B cell (primary cell): ENCODE results near the gene ISM1. TPM values are rescaled to one million over a fixed set of nuclear protein-coding genes. Genes with fewer than 3 reads are reported as not detected.
A peak's percentile ranks its signal among the peaks of the same experiment; 100 is the strongest.

Source experiments
- ATAC-seq: fragments of 200-7000 bp; cut with Tn5 transposase; one replicate; pipeline ENCODE4 v1.10.0; 2021; ENCODE audit warnings: low read depth, mild to moderate bottlenecking, moderate number of reproducible peaks, moderate library complexity
- CTCF ChIA-PET: fragments of 350-600 bp; sonication (Branson Sonifier 250); formaldehyde crosslinking; loops from one replicate; lab custom pipeline; 2021; ENCODE audit warnings: antibody characterized with exemption, inconsistent platforms; lab: Charles Lee
- POLR2A ChIA-PET: fragments of 350-600 bp; sonication (Branson Sonifier 250); formaldehyde crosslinking; loops from one replicate; lab custom pipeline; 2021; ENCODE audit warnings: antibody characterized with exemption; lab: Charles Lee
- DNase-seq: peaks from one replicate; pipeline ENCODE4 v3.0.0; 2013
- H2AFZ ChIP-seq: 2 replicates; pipeline ENCODE4 v1.6.1; 2012; ENCODE audit warnings: mild to moderate bottlenecking, low read depth, low read length; ENCODE audit not compliant: insufficient read depth, poor library complexity, severe bottlenecking
- H3K27ac ChIP-seq, 2 donors: 1 replicate in 1 of 2; 2 replicates in 1 of 2; pipeline ENCODE4 v1.5.1; 2012 to 2013; ENCODE audit warnings: low read length in 2 of 2, mild to moderate bottlenecking in 2 of 2, moderate library complexity in 1 of 2
- H3K27me3 ChIP-seq, 4 experiments: fragments of 200-600 bp in 1 of 4; sonication (generic) in 1 of 4; replicated peaks in 1 of 4; 1 replicate in 2 of 4; 2 replicates in 2 of 4; pipeline versions ENCODE4 v1.6.1 to v1.7.0; 2013 to 2016; ENCODE audit warnings: low read length in 3 of 4, mild to moderate bottlenecking in 2 of 4, mixed read lengths in 1 of 4, moderate library complexity in 1 of 4; ENCODE audit not compliant: insufficient read depth in 4 of 4, control insufficient read depth in 3 of 4; ENCODE audit errors: control extremely low read depth in 1 of 4
- H3K36me3 ChIP-seq, 2 experiments: replicated peaks in 1 of 2; 1 replicate in 1 of 2; 2 replicates in 1 of 2; pipeline versions ENCODE4 v1.6.1 to v1.7.1; 2013; ENCODE audit warnings: low read length in 1 of 2; ENCODE audit not compliant: insufficient read depth in 2 of 2, control insufficient read depth in 1 of 2; ENCODE audit errors: control extremely low read depth in 1 of 2, extremely low read depth in 1 of 2
- H3K4me1 ChIP-seq, 2 donors: fragments of 200-600 bp in 1 of 2; sonication (generic) in 1 of 2; 1 replicate in 1 of 2; 2 replicates in 1 of 2; pipeline versions ENCODE4 v1.5.1 to v1.6.1; 2013 to 2017; ENCODE audit warnings: low read length in 2 of 2; ENCODE audit not compliant: control insufficient read depth in 2 of 2, insufficient read depth in 2 of 2
- H3K4me2 ChIP-seq: replicated peaks from 2 replicates; pipeline ENCODE3; 2012; ENCODE audit warnings: mild to moderate bottlenecking, low read depth, low read length; ENCODE audit not compliant: poor library complexity, severe bottlenecking
- H3K4me3 ChIP-seq, 5 experiments: fragments of 200-600 bp in 1 of 5; sonication (generic) in 1 of 5; 1 replicate in 3 of 5; 2 replicates in 2 of 5; pipeline versions ENCODE4 v1.5.1 to v1.7.0; 2011 to 2016; ENCODE audit warnings: low read length in 4 of 5, mild to moderate bottlenecking in 4 of 5, low read depth in 2 of 5, control low read depth in 1 of 5, moderate library complexity in 1 of 5; ENCODE audit not compliant: insufficient read depth in 1 of 5; ENCODE audit errors: control extremely low read depth in 1 of 5, extremely low read depth in 1 of 5
- H3K79me2 ChIP-seq: fragments of 200-600 bp; sonication (generic); one replicate; pipeline ENCODE4 v1.6.0; 2016; ENCODE audit warnings: low read length; ENCODE audit not compliant: control insufficient read depth, insufficient read depth
- H3K9ac ChIP-seq: fragments of 200-600 bp; sonication (generic); 2 replicates; pipeline ENCODE4 v1.6.1; 2017; ENCODE audit warnings: mild to moderate bottlenecking, low read length, moderate library complexity
- H3K9me3 ChIP-seq, 3 donors: one replicate each; pipeline versions ENCODE4 v1.6.1 to v1.7.1; 2013; ENCODE audit warnings: low read length in 2 of 3; ENCODE audit not compliant: control insufficient read depth in 2 of 3, insufficient read depth in 1 of 3; ENCODE audit errors: control extremely low read depth in 1 of 3
- H4K20me1 ChIP-seq: 2 replicates; pipeline ENCODE4 v1.6.0; 2012; ENCODE audit warnings: mild to moderate bottlenecking, low read length; ENCODE audit not compliant: insufficient read depth, control insufficient read depth, poor library complexity, severe bottlenecking
- H3K27ac Mint-ChIP-seq: one replicate; pipeline ENCODE4 v1.8.0; 2021; ENCODE audit warnings: mixed read lengths
- H3K27me3 Mint-ChIP-seq: one replicate; pipeline ENCODE4 v1.8.0; 2021; ENCODE audit warnings: mixed read lengths
- H3K4me1 Mint-ChIP-seq: one replicate; pipeline ENCODE4 v1.8.0; 2021; ENCODE audit warnings: mixed read lengths
- H3K4me3 Mint-ChIP-seq: one replicate; pipeline ENCODE4 v1.8.0; 2021; ENCODE audit warnings: mixed read lengths
- H3K9me3 Mint-ChIP-seq: one replicate; pipeline ENCODE4 v1.8.0; 2022; ENCODE audit warnings: mixed read lengths; ENCODE audit not compliant: insufficient read depth
- CTCF ChIP-seq: fragments of 200-600 bp; IDR thresholded peaks from one replicate; pipeline ENCODE4 v1.8.0; 2022; ENCODE audit warnings: antibody characterized with exemption, mild to moderate bottlenecking
- EZH2 ChIP-seq: IDR thresholded peaks from 2 replicates; pipeline ENCODE4 v1.6.1; 2012; ENCODE audit warnings: borderline replicate concordance, low read depth, mild to moderate bottlenecking, moderate library complexity, low read length; ENCODE audit not compliant: insufficient read depth, poor library complexity, severe bottlenecking
- WGBS: methylation state at CpG from one replicate; pipeline ENCODE4 v1.1.5; 2013; ENCODE audit warnings: missing lambda C conversion rate; ENCODE audit not compliant: insufficient coverage; 5-methylcytosine and 5-hydroxymethylcytosine counted together
- intact Hi-C: fragments of 100-400 bp; cut with micrococcal nuclease; formaldehyde crosslinking; loops from one replicate; pipeline ENCODE4 v1.10.0; 2022
- polyA plus RNA-seq: library from polyadenylated mRNA; depleted of rRNA; stranded (reverse); fragments of >200 nt; gene quantifications from 2 replicates; pipeline ENCODE4 v1.2.3, GENCODE V29; 2012
- total RNA-seq, 2 donors: library from RNA; stranded (reverse); fragments of 120-200 nt in 1 of 2; gene quantifications; 1 replicate in 1 of 2; 2 replicates in 1 of 2; pipeline versions ENCODE4 v1.2.3 to v1.2.4, GENCODE V29; 2013 to 2022

Gene ISM1
- total and polyA plus RNA-seq, 2 donors (not counting 1 experiment from before 2014, with no cell fraction given), result not detected

GRCh38 chr20:13216533-13216932 is 4.5 kb upstream of the ISM1 start:
- intact Hi-C loops, result no loop called here
- Histone ChIP-seq H3K36me3 (no peaks in the 10 kb centered on the region), H3K4me3 (no peak overlapping the region), H3K27me3 (peaks cover 0 to 33% (median 22%) of the 10 kb centered on the region in 4 experiments), H3K4me1 (peaks cover 10% of the 10 kb centered on the region in 2 donors), H3K79me2 (no peaks in the 10 kb centered on the region), H3K4me2 (no peak overlapping the region), H4K20me1 (no peaks in the 10 kb centered on the region), H3K9ac (no peak overlapping the region), H2AFZ (no peak overlapping the region), H3K27ac (no peak overlapping the region), H3K9me3 (peaks cover 0 to 6% (median 0%) of the 10 kb centered on the region in 3 donors)
- DNase-seq (no peak), ATAC-seq (no peak)
- TF ChIP-seq CTCF (no peak), EZH2 (no peak)
- Mint-ChIP-seq H3K4me1 (peaks cover 14% of the 10 kb centered on the region), H3K27ac (no peak overlapping the region), H3K27me3 (peaks cover 57% of the 10 kb centered on the region), H3K4me3 (no peak overlapping the region), H3K9me3 (no peaks in the 10 kb centered on the region)
- 0% methylated on average over 1 of the region's 1 CpG for WGBS
- ChIA-PET CTCF (no interaction called here), POLR2A (no interaction called here)

GRCh38 chr20:13219327-13220193 is 1.5 kb upstream of the ISM1 start:
- peaks cover 69% of the 10 kb centered on the region for H3K27me3 Mint-ChIP-seq
- no peak overlapping the region for H3K27ac ChIP-seq
- peak overlapping the region; percentile 63 for H3K4me2 ChIP-seq
- H3K9ac ChIP-seq, result no peak overlapping the region
- H3K27me3 ChIP-seq, result peaks cover 0 to 39% (median 26%) of the 10 kb centered on the region in 4 experiments
- DNase-seq (no peak), ATAC-seq (no peak)
- 4% methylated on average over 23 of the region's 38 CpGs for WGBS
- TF ChIP-seq CTCF (no peak), EZH2 (no peak)
- H3K79me2 ChIP-seq, result no peaks in the 10 kb centered on the region
- H3K9me3 Mint-ChIP-seq, result no peaks in the 10 kb centered on the region
- CTCF ChIA-PET, result no interaction called here
- intact Hi-C loops, result no loop called here
- H3K4me3 ChIP-seq, result no peak overlapping the region
- H3K4me1 ChIP-seq, result peaks cover 10% of the 10 kb centered on the region in 2 donors
- no peaks in the 10 kb centered on the region for H3K36me3 ChIP-seq
- no peaks in the 10 kb centered on the region for H4K20me1 ChIP-seq
- H2AFZ ChIP-seq, result peak overlapping the region; percentile 42
- POLR2A ChIA-PET, result no interaction called here
- peak overlapping the region; percentile 10 for H3K4me3 Mint-ChIP-seq
- H3K4me1 Mint-ChIP-seq, result peaks cover 19% of the 10 kb centered on the region
- peaks cover 0 to 6% (median 0%) of the 10 kb centered on the region in 3 donors for H3K9me3 ChIP-seq
- H3K27ac Mint-ChIP-seq, result no peak overlapping the region
